GM12878 (cell line): ENCODE results near the gene METTL16.

Experiments used
- JUND ChIP-seq: IDR thresholded peaks from 2 replicates; pipeline ENCODE4 v1.6.1; 2012; ENCODE audit warnings: low read depth, mild to moderate bottlenecking, low read length, improper control_type of control experiment, moderate library complexity
- KLF5 ChIP-seq: fragments of 450-650 bp; IDR thresholded peaks from 2 replicates; pipeline ENCODE4 v1.6.1; 2014; ENCODE audit warnings: mild to moderate bottlenecking; ENCODE audit not compliant: partially characterized antibody
- POLR2A ChIP-seq: IDR thresholded peaks from 2 replicates; pipeline ENCODE4 v1.6.1; 2011; ENCODE audit warnings: low read depth, mild to moderate bottlenecking, low read length
- RAD21 ChIP-seq: IDR thresholded peaks from 2 replicates; pipeline ENCODE4 v1.6.1; 2011; ENCODE audit warnings: mild to moderate bottlenecking, low read depth, low read length, moderate library complexity; ENCODE audit not compliant: insufficient read depth
- TAF1 ChIP-seq: IDR thresholded peaks from 2 replicates; pipeline ENCODE4 v1.6.1; 2011; ENCODE audit warnings: mild to moderate bottlenecking, low read depth, low read length, borderline replicate concordance
- ZNF274 ChIP-seq: IDR thresholded peaks from one replicate; pipeline ENCODE4 v1.8.0; 2011; ENCODE audit not compliant: insufficient read length, insufficient read depth
- TF ChIP-seq, protein P1 (sequence below): IDR thresholded peaks from 2 replicates; pipeline ENCODE4 v1.6.1; 2012; ENCODE audit warnings: mild to moderate bottlenecking, low read depth, low read length
- TF ChIP-seq, protein P2 (sequence below), 3 experiments: IDR thresholded peaks in 2 of 3; conservative IDR thresholded peaks in 1 of 3; 2 replicates each; pipeline ENCODE4 v1.5.1; 2011; ENCODE audit warnings: low read depth in 3 of 3, low read length in 3 of 3, mild to moderate bottlenecking in 3 of 3, control low read depth in 2 of 3, moderate library complexity in 2 of 3, inconsistent platforms in 1 of 3, mixed read lengths in 1 of 3; ENCODE audit not compliant: control insufficient read depth in 2 of 3, insufficient read depth in 1 of 3; ENCODE audit errors: extremely low read depth in 1 of 3

DNA sequence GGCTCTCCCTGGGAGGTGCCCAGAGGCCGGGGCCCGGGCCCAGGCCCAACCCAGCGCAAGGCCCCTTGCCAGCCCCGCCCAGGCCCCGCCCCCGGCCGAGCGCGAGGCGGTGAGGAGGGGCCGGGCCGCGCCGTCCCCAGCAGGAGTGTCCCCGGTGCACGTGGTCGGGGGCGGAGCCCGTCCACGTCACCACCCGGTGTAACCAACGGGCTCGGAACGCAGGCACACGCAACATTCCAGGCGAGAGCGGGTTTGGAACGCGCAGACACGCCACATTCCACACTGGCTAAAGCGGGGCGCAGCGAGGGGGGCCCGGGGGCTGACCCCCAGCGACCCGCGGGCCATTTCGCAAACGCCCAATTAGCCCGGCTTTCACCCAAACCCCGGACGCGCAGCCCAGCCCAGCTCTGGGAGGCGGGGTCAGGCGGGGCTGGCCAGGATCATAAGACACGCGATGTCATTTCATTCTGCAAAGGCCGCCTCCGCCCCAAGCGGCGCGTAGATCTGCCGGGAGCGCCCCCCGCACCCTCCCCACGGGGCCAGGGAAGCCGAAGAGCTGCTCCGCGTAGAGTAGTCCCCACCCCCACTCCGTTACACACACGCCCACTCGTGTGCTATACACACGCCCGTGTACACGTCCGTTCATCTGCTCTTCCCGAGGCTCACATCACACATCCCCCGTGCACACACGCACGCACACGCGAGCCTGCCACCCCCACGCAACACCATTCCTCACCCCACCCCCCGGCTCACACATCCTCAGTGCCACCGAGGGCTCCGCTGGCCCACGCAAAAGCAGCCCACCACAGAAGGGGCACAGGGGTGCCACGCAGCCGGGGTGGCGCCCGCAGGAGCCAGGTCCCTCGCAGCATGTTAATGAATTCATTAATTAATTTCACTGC is 111.9 kb downstream of the METTL16 start:
- TF ChIP-seq, protein P1, sequence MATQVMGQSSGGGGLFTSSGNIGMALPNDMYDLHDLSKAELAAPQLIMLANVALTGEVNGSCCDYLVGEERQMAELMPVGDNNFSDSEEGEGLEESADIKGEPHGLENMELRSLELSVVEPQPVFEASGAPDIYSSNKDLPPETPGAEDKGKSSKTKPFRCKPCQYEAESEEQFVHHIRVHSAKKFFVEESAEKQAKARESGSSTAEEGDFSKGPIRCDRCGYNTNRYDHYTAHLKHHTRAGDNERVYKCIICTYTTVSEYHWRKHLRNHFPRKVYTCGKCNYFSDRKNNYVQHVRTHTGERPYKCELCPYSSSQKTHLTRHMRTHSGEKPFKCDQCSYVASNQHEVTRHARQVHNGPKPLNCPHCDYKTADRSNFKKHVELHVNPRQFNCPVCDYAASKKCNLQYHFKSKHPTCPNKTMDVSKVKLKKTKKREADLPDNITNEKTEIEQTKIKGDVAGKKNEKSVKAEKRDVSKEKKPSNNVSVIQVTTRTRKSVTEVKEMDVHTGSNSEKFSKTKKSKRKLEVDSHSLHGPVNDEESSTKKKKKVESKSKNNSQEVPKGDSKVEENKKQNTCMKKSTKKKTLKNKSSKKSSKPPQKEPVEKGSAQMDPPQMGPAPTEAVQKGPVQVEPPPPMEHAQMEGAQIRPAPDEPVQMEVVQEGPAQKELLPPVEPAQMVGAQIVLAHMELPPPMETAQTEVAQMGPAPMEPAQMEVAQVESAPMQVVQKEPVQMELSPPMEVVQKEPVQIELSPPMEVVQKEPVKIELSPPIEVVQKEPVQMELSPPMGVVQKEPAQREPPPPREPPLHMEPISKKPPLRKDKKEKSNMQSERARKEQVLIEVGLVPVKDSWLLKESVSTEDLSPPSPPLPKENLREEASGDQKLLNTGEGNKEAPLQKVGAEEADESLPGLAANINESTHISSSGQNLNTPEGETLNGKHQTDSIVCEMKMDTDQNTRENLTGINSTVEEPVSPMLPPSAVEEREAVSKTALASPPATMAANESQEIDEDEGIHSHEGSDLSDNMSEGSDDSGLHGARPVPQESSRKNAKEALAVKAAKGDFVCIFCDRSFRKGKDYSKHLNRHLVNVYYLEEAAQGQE, result no peak
- TF ChIP-seq JUND (no peak), RAD21 (no peak), POLR2A (peak; percentile 87), ZNF274 (no peak), TAF1 (peak; percentile 60), KLF5 (no peak)
- TF ChIP-seq, protein P2, sequence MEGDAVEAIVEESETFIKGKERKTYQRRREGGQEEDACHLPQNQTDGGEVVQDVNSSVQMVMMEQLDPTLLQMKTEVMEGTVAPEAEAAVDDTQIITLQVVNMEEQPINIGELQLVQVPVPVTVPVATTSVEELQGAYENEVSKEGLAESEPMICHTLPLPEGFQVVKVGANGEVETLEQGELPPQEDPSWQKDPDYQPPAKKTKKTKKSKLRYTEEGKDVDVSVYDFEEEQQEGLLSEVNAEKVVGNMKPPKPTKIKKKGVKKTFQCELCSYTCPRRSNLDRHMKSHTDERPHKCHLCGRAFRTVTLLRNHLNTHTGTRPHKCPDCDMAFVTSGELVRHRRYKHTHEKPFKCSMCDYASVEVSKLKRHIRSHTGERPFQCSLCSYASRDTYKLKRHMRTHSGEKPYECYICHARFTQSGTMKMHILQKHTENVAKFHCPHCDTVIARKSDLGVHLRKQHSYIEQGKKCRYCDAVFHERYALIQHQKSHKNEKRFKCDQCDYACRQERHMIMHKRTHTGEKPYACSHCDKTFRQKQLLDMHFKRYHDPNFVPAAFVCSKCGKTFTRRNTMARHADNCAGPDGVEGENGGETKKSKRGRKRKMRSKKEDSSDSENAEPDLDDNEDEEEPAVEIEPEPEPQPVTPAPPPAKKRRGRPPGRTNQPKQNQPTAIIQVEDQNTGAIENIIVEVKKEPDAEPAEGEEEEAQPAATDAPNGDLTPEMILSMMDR (IDR thresholded peaks at IDR 0.05 in 2 of 3, conservative IDR thresholded peaks at IDR 0.05 in 1 of 3; ENCODE audit: control insufficient read depth in 2 of 3, extremely low read depth in 1 of 3, insufficient read depth in 1 of 3, low read depth in 3 of 3, low read length in 3 of 3), result no peak
